H1 (cell line): ENCODE data around the gene MAP2K5. TPM values are rescaled to one million over a fixed set of nuclear protein-coding genes. Genes with fewer than 3 reads are reported as not detected.

Experiments
- CTCF ChIA-PET: fragments of 300-600 bp; sonication (Branson Sonifier 250); formaldehyde crosslinking; loops from one replicate; lab custom pipeline; 2021; ENCODE audit not compliant: partially characterized antibody; lab: Charles Lee
- POLR2A ChIA-PET: fragments of 300-600 bp; sonication (Branson Sonifier 250); formaldehyde crosslinking; loops from one replicate; lab custom pipeline; 2021; ENCODE audit warnings: inconsistent platforms; ENCODE audit not compliant: partially characterized antibody; lab: Charles Lee
- DNase-seq, 2 experiments: peaks; one replicate each; pipeline versions ENCODE4 v3.0.0 to v3.0.0-alpha.2; 2010 to 2022; ENCODE audit warnings: low spot score in 2 of 2, low read depth in 1 of 2, mixed read lengths in 1 of 2
- FAIRE-seq: peaks from 2 replicates; lab custom pipeline; 2011; peaks lifted over from hg19 to GRCh38; lab: Jason Lieb, UNC
- H2AFZ ChIP-seq: 2 replicates; pipeline ENCODE4 v1.8.1; 2012; ENCODE audit warnings: low read length, inconsistent platforms
- H2AK5ac ChIP-seq: 2 replicates; pipeline ENCODE4 v1.6.1; 2013; ENCODE audit warnings: low read depth, low read length
- H2BK120ac ChIP-seq: replicated peaks from 2 replicates; pipeline ENCODE3; 2013; ENCODE audit warnings: low read depth, low read length, inconsistent platforms
- H2BK12ac ChIP-seq: 2 replicates; pipeline ENCODE4 v1.6.1; 2013; ENCODE audit warnings: low read depth, low read length
- H2BK15ac ChIP-seq: 2 replicates; pipeline ENCODE4 v1.6.1; 2013; ENCODE audit warnings: low read length
- H2BK20ac ChIP-seq: 2 replicates; pipeline ENCODE4 v1.6.1; 2013; ENCODE audit warnings: low read length
- H2BK5ac ChIP-seq: 2 replicates; pipeline ENCODE4 v1.6.1; 2013; ENCODE audit warnings: low read depth, low read length
- H3K14ac ChIP-seq: 2 replicates; pipeline ENCODE4 v1.6.1; 2013; ENCODE audit warnings: inconsistent platforms; ENCODE audit not compliant: insufficient read length
- H3K18ac ChIP-seq: 2 replicates; pipeline ENCODE4 v1.6.1; 2013; ENCODE audit warnings: low read length; ENCODE audit errors: extremely low read depth
- H3K23ac ChIP-seq: 2 replicates; pipeline ENCODE4 v1.6.1; 2013; ENCODE audit warnings: inconsistent platforms; ENCODE audit not compliant: insufficient read length
- H3K23me2 ChIP-seq: 2 replicates; pipeline ENCODE4 v1.6.1; 2013; ENCODE audit warnings: low read depth, low read length
- H3K27ac ChIP-seq: 2 replicates; pipeline ENCODE4 v1.6.1; 2011; ENCODE audit warnings: low read depth, low read length, inconsistent platforms
- H3K27me3 ChIP-seq, 4 experiments: replicated peaks in 1 of 4; 1 replicate in 1 of 4; 2 replicates in 3 of 4; pipeline versions ENCODE4 v1.6.1 to v1.8.1; 2011 to 2013; ENCODE audit warnings: low read length in 3 of 4, mild to moderate bottlenecking in 3 of 4, inconsistent platforms in 2 of 4, mixed read lengths in 2 of 4, moderate library complexity in 1 of 4; ENCODE audit not compliant: control insufficient read depth in 3 of 4, insufficient read depth in 3 of 4; ENCODE audit errors: extremely low read depth in 1 of 4
- H3K36me3 ChIP-seq, 4 experiments: 2 replicates each; pipeline versions ENCODE4 v1.6.1 to v1.8.1; 2011 to 2013; ENCODE audit warnings: mild to moderate bottlenecking in 4 of 4, low read length in 3 of 4, moderate library complexity in 2 of 4, control low read depth in 1 of 4, inconsistent platforms in 1 of 4; ENCODE audit not compliant: insufficient read depth in 4 of 4, control insufficient read depth in 2 of 4
- H3K4ac ChIP-seq: replicated peaks from 2 replicates; pipeline ENCODE3; 2013; ENCODE audit warnings: low read length, low read depth, mixed read lengths, inconsistent platforms; ENCODE audit not compliant: insufficient read length
- H3K4me1 ChIP-seq, 4 experiments: replicated peaks in 1 of 4; 1 replicate in 1 of 4; 2 replicates in 3 of 4; pipeline versions ENCODE4 v1.6.1 to v1.8.1; 2011 to 2013; ENCODE audit warnings: low read length in 3 of 4, inconsistent platforms in 2 of 4, mixed read lengths in 1 of 4; ENCODE audit not compliant: insufficient read depth in 4 of 4, control insufficient read depth in 3 of 4
- H3K4me2 ChIP-seq, 2 experiments: 2 replicates each; pipeline versions ENCODE4 v1.6.1 to v1.8.1; 2011 to 2013; ENCODE audit warnings: low read depth in 2 of 2, low read length in 2 of 2, control low read depth in 1 of 2, inconsistent platforms in 1 of 2, mild to moderate bottlenecking in 1 of 2; ENCODE audit not compliant: insufficient read depth in 1 of 2
- H3K4me3 ChIP-seq, 4 experiments: fragments of 200-600, 300-600 bp in 1 of 4; sonication (generic), shearing (Covaris generic), sonication (Bioruptor Twin) in 1 of 4; 2 replicates each; pipeline versions ENCODE4 v1.5.1 to v1.8.1; 2011 to 2016; ENCODE audit warnings: low read length in 4 of 4, low read depth in 3 of 4, control low read depth in 2 of 4, inconsistent platforms in 2 of 4, mild to moderate bottlenecking in 2 of 4, mixed read lengths in 1 of 4, moderate library complexity in 1 of 4; ENCODE audit not compliant: insufficient read depth in 2 of 4; ENCODE audit errors: extremely low read depth in 1 of 4
- H3K56ac ChIP-seq: replicated peaks from 2 replicates; pipeline ENCODE3; 2013; ENCODE audit warnings: low read depth, mild to moderate bottlenecking, mixed read lengths, low read length, inconsistent platforms; ENCODE audit not compliant: insufficient read length
- H3K79me1 ChIP-seq: 2 replicates; pipeline ENCODE4 v1.6.1; 2013; ENCODE audit warnings: low read depth, low read length, control low read depth
- H3K79me2 ChIP-seq, 2 experiments: 2 replicates each; pipeline versions ENCODE4 v1.6.1 to v1.8.1; 2012 to 2013; ENCODE audit warnings: low read length in 2 of 2, mild to moderate bottlenecking in 2 of 2, inconsistent platforms in 1 of 2; ENCODE audit not compliant: insufficient read depth in 2 of 2, control insufficient read depth in 1 of 2
- H3K9ac ChIP-seq, 4 experiments: replicated peaks in 1 of 4; 1 replicate in 1 of 4; 2 replicates in 3 of 4; pipeline versions ENCODE4 v1.6.1 to v1.8.1; 2011 to 2013; ENCODE audit warnings: low read depth in 3 of 4, low read length in 3 of 4, control low read depth in 2 of 4, mild to moderate bottlenecking in 2 of 4, moderate library complexity in 2 of 4, inconsistent platforms in 1 of 4; ENCODE audit errors: extremely low read depth in 1 of 4
- H3K9me3 ChIP-seq, 2 experiments: 2 replicates each; pipeline versions ENCODE4 v1.6.1 to v1.8.1; 2012 to 2013; ENCODE audit warnings: mild to moderate bottlenecking in 2 of 2, moderate library complexity in 2 of 2, control low read depth in 1 of 2, inconsistent platforms in 1 of 2, low read depth in 1 of 2, low read length in 1 of 2, mixed read lengths in 1 of 2; ENCODE audit not compliant: insufficient read depth in 2 of 2
- H4K20me1 ChIP-seq, 2 experiments: replicated peaks in 1 of 2; 2 replicates each; pipeline versions ENCODE3 to v1.8.1; 2011 to 2013; ENCODE audit warnings: inconsistent platforms in 2 of 2, low read length in 2 of 2, mild to moderate bottlenecking in 1 of 2; ENCODE audit not compliant: insufficient read depth in 2 of 2, control insufficient read depth in 1 of 2
- H4K5ac ChIP-seq: 2 replicates; pipeline ENCODE4 v1.6.1; 2013; ENCODE audit warnings: low read length, low read depth, mixed read lengths, inconsistent platforms; ENCODE audit not compliant: insufficient read length
- H4K8ac ChIP-seq: 2 replicates; pipeline ENCODE4 v1.8.0; 2013; ENCODE audit warnings: mild to moderate bottlenecking, moderate library complexity, low read length, inconsistent platforms; ENCODE audit not compliant: insufficient read depth; ENCODE audit errors: extremely low read depth
- H4K91ac ChIP-seq: replicated peaks from 2 replicates; pipeline ENCODE3; 2013; ENCODE audit warnings: low read length, mixed read lengths, inconsistent platforms; ENCODE audit not compliant: insufficient read length
- CEBPB ChIP-seq: IDR thresholded peaks from 2 replicates; pipeline ENCODE4 v1.6.1; 2012; ENCODE audit warnings: low read depth, low read length
- CREB1 ChIP-seq: IDR thresholded peaks from 2 replicates; pipeline ENCODE4 v1.6.1; 2012; ENCODE audit warnings: inconsistent platforms
- POLR2A ChIP-seq, 2 experiments: IDR thresholded peaks; 1 replicate in 1 of 2; 2 replicates in 1 of 2; pipeline ENCODE4 v1.6.1; 2011; ENCODE audit warnings: low read depth in 2 of 2, low read length in 2 of 2, mild to moderate bottlenecking in 2 of 2; ENCODE audit errors: control extremely low read depth in 1 of 2
- WGBS, 2 experiments: shearing (Covaris generic) in 1 of 2; methylation state at CpG; one replicate each; pipeline versions ENCODE4 v1.1.6 to v1.1.7; 2013 to 2015; ENCODE audit warnings: low lambda C conversion rate in 2 of 2, mixed read lengths in 2 of 2, inconsistent platforms in 1 of 2, low coverage in 1 of 2, missing lambda C conversion rate in 1 of 2; ENCODE audit not compliant: insufficient replicate concordance in 2 of 2, insufficient coverage in 1 of 2, insufficient read length in 1 of 2; ENCODE audit errors: extremely low coverage in 1 of 2, missing lambda C conversion rate in 1 of 2; 5-methylcytosine and 5-hydroxymethylcytosine counted together
- polyA plus RNA-seq, 7 experiments: library from polyadenylated mRNA; depleted of rRNA in 3 of 7; stranded (reverse) in 5 of 7; unstranded in 2 of 7; fragments of >200 nt in 5 of 7; fragments of 200-250 nt in 2 of 7; gene quantifications; 1 replicate in 5 of 7; 2 replicates in 1 of 7; 4 replicates in 1 of 7; pipeline versions ENCODE4 v1.2.1 to v1.2.3, GENCODE V29; 2011 to 2013; ENCODE audit warnings: missing spikeins in 2 of 7, mixed read lengths in 2 of 7
- total RNA-seq: library from RNA; stranded (reverse); fragmentation: NEBNext Ultra II Directional; extraction: Animal tissue kit (Norgen Biotek cat#: 25700); gene quantifications from 2 replicates; pipeline ENCODE4 v1.2.1, GENCODE V29; 2021

MAP2K5 gene
- total and polyA plus RNA-seq, 2 of the 8 experiments (the other 6 are each of a cell fraction or from before 2014, with no cell fraction given) = 4.4 to 15.8 TPM

DNA sequence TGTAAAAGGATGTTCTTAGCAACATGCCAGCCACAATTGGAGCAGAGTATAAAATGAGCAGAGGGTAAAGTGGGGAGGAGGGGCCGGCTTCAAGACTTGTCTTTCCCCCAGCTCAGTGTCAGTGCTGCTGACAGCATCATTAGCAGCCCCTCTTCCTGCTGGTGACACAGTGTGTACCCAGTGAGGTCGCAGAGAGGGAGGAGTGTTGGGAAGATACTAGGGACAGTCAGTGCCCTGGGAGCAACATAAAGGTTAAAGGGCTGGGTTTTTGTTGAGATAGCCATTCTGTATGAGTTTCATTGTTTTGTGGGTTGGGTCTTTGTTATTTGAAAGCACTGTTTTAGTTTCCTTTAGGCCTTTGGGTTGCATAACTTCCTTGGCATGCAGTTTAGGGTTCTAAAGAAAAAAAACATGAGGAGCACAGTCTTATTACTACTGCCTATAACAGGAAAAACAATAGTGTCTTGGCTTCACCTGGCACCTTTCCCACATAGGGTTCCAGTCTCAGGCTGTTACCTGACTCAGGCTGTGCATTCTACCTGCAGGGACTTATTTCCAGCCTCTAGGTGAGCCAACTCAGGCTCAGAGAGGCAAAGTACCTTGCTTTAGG, 188.7 kb downstream of the MAP2K5 start:
- TF ChIP-seq CEBPB (0 out of 2 replicates have a peak, but pooled peaks have one; percentile 43), CREB1 (0 out of 2 replicates have a peak, but pooled peaks have one; percentile 26), POLR2A (IDR thresholded peaks at IDR 0.05; ENCODE audit: control extremely low read depth in 1 of 2, low read depth in 2 of 2, low read length in 2 of 2) (no peak)
- no peak overlapping the region for H2BK120ac ChIP-seq
- H3K4ac ChIP-seq = no peak overlapping the region
- H2AK5ac ChIP-seq = no peak overlapping the region
- 29% methylated on average over 2 of the region's 2 CpGs; no CpG with 5 or more reads in 1 of the 2 experiments for WGBS, 2 experiments
- H3K18ac ChIP-seq = no peak overlapping the region
- H3K4me1 ChIP-seq = peaks cover 3 to 15% (median 11%) of the 10 kb centered on the region in 4 experiments; a peak in 5 of 7 replicates
- H3K79me2 ChIP-seq = no peaks in the 10 kb centered on the region
- H3K14ac ChIP-seq = no peak overlapping the region
- no peak overlapping the region for H4K5ac ChIP-seq
- H3K56ac ChIP-seq = no peak overlapping the region
- no peak for DNase-seq
- no peak overlapping the region for H2BK5ac ChIP-seq
- no peaks in the 10 kb centered on the region for H3K23me2 ChIP-seq
- H3K27ac ChIP-seq = no peak overlapping the region
- H3K9me3 ChIP-seq = no peaks in the 10 kb centered on the region
- no peak overlapping the region; the same call in 1 of the 2 replicates for H2BK12ac ChIP-seq
- no peak overlapping the region for H3K4me2 ChIP-seq
- H3K79me1 ChIP-seq = no peaks in the 10 kb centered on the region; the same call in 1 of the 2 replicates
- FAIRE-seq = peak; percentile 42
- no peaks in the 10 kb centered on the region for H3K36me3 ChIP-seq
- no peak overlapping the region for H3K4me3 ChIP-seq
- no peak overlapping the region for H2BK15ac ChIP-seq
- no peak overlapping the region for H3K9ac ChIP-seq
- H3K27me3 ChIP-seq = no peaks in the 10 kb centered on the region
- H4K20me1 ChIP-seq = no peaks in the 10 kb centered on the region
- H4K8ac ChIP-seq = no peak overlapping the region
- ChIA-PET CTCF (interaction anchor here (0.6 to 1.2 kb wide), 3 partner anchors 57 to 320 kb away, joined by 3 read pairs; no protein-coding TSS in a partner anchor), POLR2A (no interaction called here)
- H3K23ac ChIP-seq = no peak overlapping the region
- H2BK20ac ChIP-seq = no peak overlapping the region
- H4K91ac ChIP-seq = no peak overlapping the region
- no peak overlapping the region for H2AFZ ChIP-seq
